GM13976 (cell line): ENCODE measurements around the gene AIFM1.

Experiments
- DNase-seq: peaks from one replicate; pipeline ENCODE4 v3.0.0; 2012; ENCODE audit warnings: low spot score
- in situ Hi-C: fragments of 300-500 bp; cut with MboI; formaldehyde crosslinking; loops from one replicate; pipeline ENCODE4 v1.12.0; 2022; ENCODE audit warnings: low sequenced_read_pairs, mixed read lengths, inconsistent platforms; ENCODE audit not compliant: unreplicated experiment
- TF ChIP-seq, protein P1 (sequence below): IDR thresholded peaks from 2 replicates; pipeline ENCODE4 v1.5.1; 2012; ENCODE audit warnings: borderline replicate concordance, mild to moderate bottlenecking; ENCODE audit not compliant: insufficient read depth; ENCODE audit errors: extremely low read depth, missing control alignments, control extremely low read depth

The AIFM1 gene

DNA sequence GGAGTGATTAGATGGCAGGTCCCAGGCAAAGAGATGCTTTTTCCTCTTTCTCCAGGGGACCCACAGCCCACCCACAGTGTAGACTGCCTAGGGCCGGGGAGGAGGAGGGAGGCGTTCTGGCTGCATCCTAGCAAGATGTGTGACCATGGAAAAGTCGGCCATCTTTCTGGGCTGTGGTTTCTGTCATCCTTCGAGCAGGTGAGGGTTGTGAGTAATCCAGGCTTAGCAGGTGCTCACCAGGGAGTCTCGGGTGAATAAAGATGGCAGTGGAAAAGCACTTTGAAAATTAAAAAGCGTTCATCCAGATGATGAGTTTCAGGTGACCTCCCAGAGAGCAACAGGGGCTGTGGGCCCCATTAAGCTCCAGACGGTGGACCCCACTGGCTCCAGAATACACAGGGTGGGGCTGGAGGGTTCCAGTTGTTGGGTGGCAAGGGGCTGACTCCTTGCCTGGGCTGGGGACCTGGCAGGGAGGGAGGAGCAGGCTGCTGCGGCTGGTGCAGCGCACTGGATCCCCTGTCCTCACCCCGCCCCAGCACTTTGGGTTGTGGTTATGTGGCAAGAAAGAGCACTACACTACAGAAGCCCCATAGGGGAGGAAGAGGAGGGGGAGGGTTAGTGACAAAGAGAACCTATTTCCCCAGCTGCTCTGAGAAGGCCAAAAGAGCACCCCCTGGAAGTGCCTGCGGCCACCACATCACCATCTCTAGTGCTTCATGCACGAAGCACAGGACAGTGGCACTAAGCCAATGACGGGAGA lies 79.0 kb downstream of the AIFM1 start:
- DNase-seq = peak; percentile 63
- in situ Hi-C loops = no loop called here
- TF ChIP-seq, protein P1, sequence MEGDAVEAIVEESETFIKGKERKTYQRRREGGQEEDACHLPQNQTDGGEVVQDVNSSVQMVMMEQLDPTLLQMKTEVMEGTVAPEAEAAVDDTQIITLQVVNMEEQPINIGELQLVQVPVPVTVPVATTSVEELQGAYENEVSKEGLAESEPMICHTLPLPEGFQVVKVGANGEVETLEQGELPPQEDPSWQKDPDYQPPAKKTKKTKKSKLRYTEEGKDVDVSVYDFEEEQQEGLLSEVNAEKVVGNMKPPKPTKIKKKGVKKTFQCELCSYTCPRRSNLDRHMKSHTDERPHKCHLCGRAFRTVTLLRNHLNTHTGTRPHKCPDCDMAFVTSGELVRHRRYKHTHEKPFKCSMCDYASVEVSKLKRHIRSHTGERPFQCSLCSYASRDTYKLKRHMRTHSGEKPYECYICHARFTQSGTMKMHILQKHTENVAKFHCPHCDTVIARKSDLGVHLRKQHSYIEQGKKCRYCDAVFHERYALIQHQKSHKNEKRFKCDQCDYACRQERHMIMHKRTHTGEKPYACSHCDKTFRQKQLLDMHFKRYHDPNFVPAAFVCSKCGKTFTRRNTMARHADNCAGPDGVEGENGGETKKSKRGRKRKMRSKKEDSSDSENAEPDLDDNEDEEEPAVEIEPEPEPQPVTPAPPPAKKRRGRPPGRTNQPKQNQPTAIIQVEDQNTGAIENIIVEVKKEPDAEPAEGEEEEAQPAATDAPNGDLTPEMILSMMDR = no peak

- TF ChIP-seq, protein P1 = no peak
- in situ Hi-C loops = no loop called here
- DNase-seq = no peak
These were observed 79.8 kb downstream of the AIFM1 start for GRCh38 chrX:130085551-130086446.

- TF ChIP-seq, protein P1 = no peak
- peak; percentile 71 for DNase-seq
- in situ Hi-C loops = no loop called here
These were observed 80.9 kb downstream of the AIFM1 start for GRCh38 chrX:130084631-130085237.

GRCh38 chrX:130083656-130084382 lies 81.8 kb downstream of the AIFM1 start:
- peak; percentile 65 for DNase-seq
- in situ Hi-C loops = no loop called here
- TF ChIP-seq, protein P1 = no peak

DNA sequence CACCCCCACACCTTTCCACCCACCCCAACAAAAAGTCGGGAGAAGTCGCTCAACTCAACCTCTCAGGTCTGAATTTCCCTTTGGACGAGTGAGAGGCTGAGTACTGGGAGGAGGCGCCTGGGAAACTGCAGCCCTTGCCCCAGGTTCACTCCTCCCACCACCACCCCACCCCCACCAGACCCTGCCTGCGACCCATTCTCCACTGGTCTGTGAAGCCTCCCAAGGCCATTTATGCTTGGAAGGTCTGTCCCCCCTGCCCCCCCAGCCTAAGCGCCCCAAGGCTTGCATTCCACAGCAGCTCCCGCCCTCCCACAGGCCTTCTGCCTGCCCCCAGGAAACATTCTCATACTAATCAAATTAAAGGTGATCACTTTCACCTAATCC lies 82.5 kb downstream of the AIFM1 start:
- in situ Hi-C loops = no loop called here
- no peak for DNase-seq
- TF ChIP-seq, protein P1 = no peak
